ENCODE data around the gene PLSCR1. TPM values are rescaled to one million over a fixed set of nuclear protein-coding genes. Genes with fewer than 3 reads are reported as not detected.
A peak's percentile ranks its signal among the peaks of the same experiment; 100 is the strongest.

The PLSCR1 gene
- total RNA-seq, 1 experiment from 2014 or later = 58.1 TPM

GRCh38 chr3:146529021-146529420 is 15.4 kb downstream of the PLSCR1 start (continued):
- TF ChIP-seq FOXP4 (CRISPR knock-in tag; IDR thresholded peaks at IDR 0.05) = no peak
- no peak for TF ChIP-seq ZNF219 (CRISPR knock-in tag; IDR thresholded peaks at IDR 0.05; ENCODE audit: borderline replicate concordance)

- Mint-ChIP-seq H3K36me3 (peaks cover 14% of the 10 kb centered on the region), H3K4me3 (no peak overlapping the region), H3K4me1 (peaks cover 45% of the 10 kb centered on the region), H3K9me3 (no peaks in the 10 kb centered on the region), H3K27me3 (ENCODE audit: low read depth) (no peaks in the 10 kb centered on the region), H3K27ac (no peak overlapping the region)
- CTCF ChIA-PET = no interaction called here
- no peak for TF ChIP-seq FOXP4 (CRISPR knock-in tag; IDR thresholded peaks at IDR 0.05)
- TF ChIP-seq MYBL2 (CRISPR knock-in tag; IDR thresholded peaks at IDR 0.05) = no peak
- TF ChIP-seq FOXP1 (CRISPR knock-in tag; IDR thresholded peaks at IDR 0.05; ENCODE audit: borderline replicate concordance) = no peak
- TF ChIP-seq ZNF232 (CRISPR knock-in tag; IDR thresholded peaks at IDR 0.05) = no peak
- no peak for TF ChIP-seq ATF2 (CRISPR knock-in tag; IDR thresholded peaks at IDR 0.05; ENCODE audit: borderline replicate concordance, low read depth)
- POLR2A ChIA-PET = no interaction called here
- DNase-seq (ENCODE audit: low spot score) (no peak), ATAC-seq (peak; percentile 34; the same call in 1 of the 2 replicates)
These were observed 19.4 kb downstream of the PLSCR1 start for GRCh38 chr3:146524961-146525360.

GRCh38 chr3:146523531-146523930 is 20.9 kb downstream of the PLSCR1 start:
- no peaks in the 10 kb centered on the region for H3K27me3 Mint-ChIP-seq (ENCODE audit: low read depth)
- peaks cover 12% of the 10 kb centered on the region for H3K36me3 Mint-ChIP-seq
- ChIA-PET POLR2A (no interaction called here), CTCF (no interaction called here)
- no peaks in the 10 kb centered on the region for H3K9me3 Mint-ChIP-seq
- ATAC-seq = no peak
- H3K4me1 Mint-ChIP-seq = peaks cover 40% of the 10 kb centered on the region
- H3K27ac Mint-ChIP-seq = peak overlapping the region; percentile 99
- no peak for DNase-seq (ENCODE audit: low spot score)
- H3K4me3 Mint-ChIP-seq = peak overlapping the region; percentile 40; the same call in 1 of the 2 replicates
- TF ChIP-seq NFYB (CRISPR knock-in tag; conservative IDR thresholded peaks at IDR 0.05; ENCODE audit: low read depth) = no peak
- TF ChIP-seq ATF3 (CRISPR knock-in tag; conservative IDR thresholded peaks at IDR 0.05) = no peak
- no peak for TF ChIP-seq NR1H2 (CRISPR knock-in tag; IDR thresholded peaks at IDR 0.05)
- no peak for TF ChIP-seq AR (CRISPR knock-in tag; IDR thresholded peaks at IDR 0.05)
- TF ChIP-seq RORB (CRISPR knock-in tag; IDR thresholded peaks at IDR 0.05) = no peak
- no peak for TF ChIP-seq ATF2 (CRISPR knock-in tag; IDR thresholded peaks at IDR 0.05; ENCODE audit: borderline replicate concordance, low read depth)
- no peak for TF ChIP-seq GTF2I (CRISPR knock-in tag; conservative IDR thresholded peaks at IDR 0.05)
- no peak for TF ChIP-seq EMX1 (CRISPR knock-in tag; IDR thresholded peaks at IDR 0.05)
- no peak for TF ChIP-seq ZNF317 (CRISPR knock-in tag; IDR thresholded peaks at IDR 0.05; ENCODE audit: borderline replicate concordance, low read depth)
- TF ChIP-seq ZNF425 (CRISPR knock-in tag; conservative IDR thresholded peaks at IDR 0.05) = no peak
- TF ChIP-seq MXD4 (CRISPR knock-in tag; IDR thresholded peaks at IDR 0.05; ENCODE audit: borderline replicate concordance) = no peak
- no peak for TF ChIP-seq OVOL2 (CRISPR knock-in tag; IDR thresholded peaks at IDR 0.05; ENCODE audit: borderline replicate concordance)
- TF ChIP-seq NR2C2 (CRISPR knock-in tag; IDR thresholded peaks at IDR 0.05) = no peak
- TF ChIP-seq MAX (CRISPR knock-in tag; IDR thresholded peaks at IDR 0.05) = no peak
- no peak for TF ChIP-seq NR3C1 (CRISPR knock-in tag; conservative IDR thresholded peaks at IDR 0.05; ENCODE audit: low read depth)
- no peak for TF ChIP-seq FOXK1 (CRISPR knock-in tag; IDR thresholded peaks at IDR 0.05)
